K562 (cell line): ENCODE measurements around the gene KPNA4. TPM values are rescaled to one million over a fixed set of nuclear protein-coding genes. Genes with fewer than 3 reads are reported as not detected.

ENCODE experiments used
- CHCHD3 ChIP-seq: fragments of 250-450 bp; sonication (Bioruptor Pico); IDR thresholded peaks from 2 replicates; pipeline ENCODE4 v2.1.2; 2022; ENCODE audit warnings: mild to moderate bottlenecking
- COPS2 ChIP-seq: fragments of 450-650 bp; conservative IDR thresholded peaks from 2 replicates; pipeline ENCODE4 v1.6.1; 2016; ENCODE audit warnings: mild to moderate bottlenecking, moderate library complexity
- MTA1 ChIP-seq: fragments of 450-650 bp; IDR thresholded peaks from 2 replicates; pipeline ENCODE4 v1.6.1; 2017; ENCODE audit warnings: borderline replicate concordance
- POLR3A ChIP-seq: IDR thresholded peaks from 2 replicates; pipeline ENCODE4 v1.6.1; 2011; ENCODE audit warnings: borderline replicate concordance, mild to moderate bottlenecking, moderate library complexity; ENCODE audit not compliant: insufficient read length, insufficient read depth; ENCODE audit errors: extremely low read depth
- RBM25 ChIP-seq: fragments of 200-400 bp; formaldehyde crosslinking; IDR thresholded peaks from 2 replicates; pipeline ENCODE4 v1.6.1; 2018; ENCODE audit warnings: low read length, low read depth, moderate library complexity; ENCODE audit not compliant: severe bottlenecking
- SRSF3 ChIP-seq: fragments of 200-400 bp; formaldehyde crosslinking; IDR thresholded peaks from 2 replicates; pipeline ENCODE4 v1.6.1; 2016; ENCODE audit warnings: mild to moderate bottlenecking, low read length, moderate library complexity; ENCODE audit not compliant: insufficient read depth
- TGIF2 ChIP-seq: sonication (generic); formaldehyde crosslinking; IDR thresholded peaks from 2 replicates; pipeline ENCODE4 v1.8.1; 2022; ENCODE audit warnings: mild to moderate bottlenecking, missing genetic modification reagents, moderate library complexity
- YY1 ChIP-seq, 3 experiments: IDR thresholded peaks; 2 replicates each; pipeline ENCODE4 v1.6.1; 2011; ENCODE audit warnings: low read length in 2 of 3, mild to moderate bottlenecking in 2 of 3, moderate library complexity in 2 of 3, borderline replicate concordance in 1 of 3, control low read depth in 1 of 3, low read depth in 1 of 3; ENCODE audit not compliant: insufficient read depth in 3 of 3, insufficient replicate concordance in 2 of 3, control insufficient read depth in 1 of 3, insufficient read length in 1 of 3; ENCODE audit errors: extremely low read depth in 1 of 3
- ZC3H11A ChIP-seq: IDR thresholded peaks from 2 replicates; pipeline ENCODE4 v1.6.1; 2012; ENCODE audit warnings: low read depth, low read length, improper control_type of control experiment
- ZEB2 ChIP-seq: fragments of 450-650 bp; IDR thresholded peaks from 2 replicates; pipeline ENCODE4 v1.6.1; 2016
- ZNF76 ChIP-seq: fragments of 250-450 bp; sonication (Bioruptor Pico); IDR thresholded peaks from 2 replicates; pipeline ENCODE4 v1.4.0; 2020; ENCODE audit warnings: mild to moderate bottlenecking, moderate library complexity, borderline replicate concordance
- polyA plus RNA-seq, 8 experiments: library from polyadenylated mRNA; depleted of rRNA in 4 of 8; stranded (reverse) in 5 of 8; unstranded in 3 of 8; fragments of >200 nt; fragmentation: Nextera tagmentation in 2 of 8; fragmentation: Illumina TruSeq in 1 of 8; extraction: Ambion mirVana in 2 of 8; extraction: Trizol in 1 of 8; gene quantifications; 2 replicates each; pipeline versions ENCODE4 v1.2.1 to v1.2.3, GENCODE V29; 2011 to 2014; ENCODE audit warnings: inconsistent platforms in 1 of 8, missing spikeins in 1 of 8
- total RNA-seq, 7 experiments: library from RNA; depleted of rRNA in 6 of 7; stranded (reverse); fragments of >200 nt in 6 of 7; fragmentation: Illumina TruSeq in 2 of 7; extraction: Trizol in 2 of 7; gene quantifications; 2 replicates each; pipeline versions ENCODE4 v1.2.1 to v1.2.3, GENCODE V29; 2011 to 2021; ENCODE audit warnings: low replicate concordance in 1 of 7
- TF ChIP-seq, protein P1 (sequence below): fragments of 450-650 bp; IDR thresholded peaks from 2 replicates; pipeline ENCODE4 v1.6.1; 2016; ENCODE audit warnings: missing biosample characterization, missing genetic modification characterization
- TF ChIP-seq, protein P2 (sequence below): fragments of 450-650 bp; formaldehyde crosslinking; IDR thresholded peaks from 2 replicates; pipeline ENCODE4 v1.4.0; 2020; ENCODE audit warnings: mild to moderate bottlenecking, moderate library complexity
- TF ChIP-seq, protein P3 (sequence below): fragments of 250-450 bp; sonication (Bioruptor Pico); IDR thresholded peaks from 2 replicates; pipeline ENCODE4 v1.9.0; 2021; ENCODE audit warnings: mild to moderate bottlenecking
- TF ChIP-seq, protein P4 (sequence below): sonication (generic); formaldehyde crosslinking; IDR thresholded peaks from 2 replicates; pipeline ENCODE4 v1.8.1; 2023; ENCODE audit warnings: mild to moderate bottlenecking, missing genetic modification reagents
- TF ChIP-seq, protein P5 (sequence below): IDR thresholded peaks from 2 replicates; pipeline ENCODE4 v1.6.1; 2011; ENCODE audit not compliant: insufficient read length; ENCODE audit errors: extremely low read depth

The KPNA4 gene
- total and polyA plus RNA-seq, 9 of the 15 experiments (the other 6 are each of a cell fraction or from before 2014, with no cell fraction given), result 13.9 to 66.6 (median 34.5) TPM

DNA sequence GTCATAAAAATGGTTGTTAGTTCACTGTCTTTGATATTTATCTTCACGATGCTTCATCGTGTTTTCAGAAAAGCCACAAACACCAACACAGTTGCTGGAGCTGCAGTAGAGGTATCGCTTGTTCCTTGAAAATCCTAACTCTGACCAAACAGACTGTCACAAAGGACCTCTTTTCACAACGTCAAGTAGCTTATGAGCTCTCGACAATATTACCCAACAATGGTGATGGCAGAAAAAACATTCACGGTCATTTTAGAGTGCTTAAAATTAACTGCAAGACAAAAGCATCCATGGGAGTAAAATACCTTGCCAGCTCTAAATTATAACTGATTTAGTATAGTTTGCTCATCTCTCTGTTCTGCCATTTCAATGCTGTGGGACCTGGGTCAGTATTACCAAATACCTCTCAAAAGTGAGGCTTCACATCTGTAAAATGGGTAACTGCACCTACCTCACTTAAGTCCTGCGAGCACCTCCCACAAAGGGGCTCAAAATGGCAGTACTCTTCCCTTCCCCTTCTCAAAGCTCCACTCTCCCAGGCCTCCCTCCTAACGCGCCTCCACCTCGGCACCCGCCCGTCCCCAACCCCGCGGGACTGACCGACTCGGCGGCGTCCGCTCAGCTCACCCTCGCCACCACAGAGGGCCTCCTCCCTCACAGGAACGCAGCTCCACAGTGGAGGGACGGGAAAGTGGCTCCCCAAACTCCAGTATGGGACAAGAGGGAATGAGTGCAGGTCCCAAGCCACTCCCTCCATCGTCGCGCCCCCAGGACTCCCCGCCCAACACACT is 116.3 kb downstream of the KPNA4 start (continued):
- TF ChIP-seq, protein P1, sequence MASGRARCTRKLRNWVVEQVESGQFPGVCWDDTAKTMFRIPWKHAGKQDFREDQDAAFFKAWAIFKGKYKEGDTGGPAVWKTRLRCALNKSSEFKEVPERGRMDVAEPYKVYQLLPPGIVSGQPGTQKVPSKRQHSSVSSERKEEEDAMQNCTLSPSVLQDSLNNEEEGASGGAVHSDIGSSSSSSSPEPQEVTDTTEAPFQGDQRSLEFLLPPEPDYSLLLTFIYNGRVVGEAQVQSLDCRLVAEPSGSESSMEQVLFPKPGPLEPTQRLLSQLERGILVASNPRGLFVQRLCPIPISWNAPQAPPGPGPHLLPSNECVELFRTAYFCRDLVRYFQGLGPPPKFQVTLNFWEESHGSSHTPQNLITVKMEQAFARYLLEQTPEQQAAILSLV (tag), result 0 out of 2 replicates have a peak, but pooled peaks have one; percentile 12
- peak; percentile 13; the same call in 1 of the 2 replicates for TF ChIP-seq MTA1
- TF ChIP-seq ZC3H11A, result 0 out of 2 replicates have a peak, but pooled peaks have one; percentile 21
- TF ChIP-seq ZNF76 (CRISPR knock-in tag), result 0 out of 2 replicates have a peak, but pooled peaks have one; percentile 17
- TF ChIP-seq COPS2, result no peak
- TF ChIP-seq, protein P2, sequence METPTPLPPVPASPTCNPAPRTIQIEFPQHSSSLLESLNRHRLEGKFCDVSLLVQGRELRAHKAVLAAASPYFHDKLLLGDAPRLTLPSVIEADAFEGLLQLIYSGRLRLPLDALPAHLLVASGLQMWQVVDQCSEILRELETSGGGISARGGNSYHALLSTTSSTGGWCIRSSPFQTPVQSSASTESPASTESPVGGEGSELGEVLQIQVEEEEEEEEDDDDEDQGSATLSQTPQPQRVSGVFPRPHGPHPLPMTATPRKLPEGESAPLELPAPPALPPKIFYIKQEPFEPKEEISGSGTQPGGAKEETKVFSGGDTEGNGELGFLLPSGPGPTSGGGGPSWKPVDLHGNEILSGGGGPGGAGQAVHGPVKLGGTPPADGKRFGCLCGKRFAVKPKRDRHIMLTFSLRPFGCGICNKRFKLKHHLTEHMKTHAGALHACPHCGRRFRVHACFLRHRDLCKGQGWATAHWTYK (CRISPR knock-in tag), result no peak
- TF ChIP-seq, protein P3, sequence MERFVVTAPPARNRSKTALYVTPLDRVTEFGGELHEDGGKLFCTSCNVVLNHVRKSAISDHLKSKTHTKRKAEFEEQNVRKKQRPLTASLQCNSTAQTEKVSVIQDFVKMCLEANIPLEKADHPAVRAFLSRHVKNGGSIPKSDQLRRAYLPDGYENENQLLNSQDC (CRISPR knock-in tag), result no peak
- no peak for TF ChIP-seq SRSF3
- TF ChIP-seq, protein P4, sequence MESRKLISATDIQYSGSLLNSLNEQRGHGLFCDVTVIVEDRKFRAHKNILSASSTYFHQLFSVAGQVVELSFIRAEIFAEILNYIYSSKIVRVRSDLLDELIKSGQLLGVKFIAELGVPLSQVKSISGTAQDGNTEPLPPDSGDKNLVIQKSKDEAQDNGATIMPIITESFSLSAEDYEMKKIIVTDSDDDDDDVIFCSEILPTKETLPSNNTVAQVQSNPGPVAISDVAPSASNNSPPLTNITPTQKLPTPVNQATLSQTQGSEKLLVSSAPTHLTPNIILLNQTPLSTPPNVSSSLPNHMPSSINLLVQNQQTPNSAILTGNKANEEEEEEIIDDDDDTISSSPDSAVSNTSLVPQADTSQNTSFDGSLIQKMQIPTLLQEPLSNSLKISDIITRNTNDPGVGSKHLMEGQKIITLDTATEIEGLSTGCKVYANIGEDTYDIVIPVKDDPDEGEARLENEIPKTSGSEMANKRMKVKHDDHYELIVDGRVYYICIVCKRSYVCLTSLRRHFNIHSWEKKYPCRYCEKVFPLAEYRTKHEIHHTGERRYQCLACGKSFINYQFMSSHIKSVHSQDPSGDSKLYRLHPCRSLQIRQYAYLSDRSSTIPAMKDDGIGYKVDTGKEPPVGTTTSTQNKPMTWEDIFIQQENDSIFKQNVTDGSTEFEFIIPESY, result peak; percentile 22; the same call in 1 of the 2 replicates
- TF ChIP-seq, protein P5, sequence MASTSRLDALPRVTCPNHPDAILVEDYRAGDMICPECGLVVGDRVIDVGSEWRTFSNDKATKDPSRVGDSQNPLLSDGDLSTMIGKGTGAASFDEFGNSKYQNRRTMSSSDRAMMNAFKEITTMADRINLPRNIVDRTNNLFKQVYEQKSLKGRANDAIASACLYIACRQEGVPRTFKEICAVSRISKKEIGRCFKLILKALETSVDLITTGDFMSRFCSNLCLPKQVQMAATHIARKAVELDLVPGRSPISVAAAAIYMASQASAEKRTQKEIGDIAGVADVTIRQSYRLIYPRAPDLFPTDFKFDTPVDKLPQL, result no peak
- TF ChIP-seq RBM25, result peak; percentile 85
- TF ChIP-seq ZEB2, result peak; percentile 19; the same call in 1 of the 2 replicates
- TF ChIP-seq POLR3A, result no peak
- no peak for TF ChIP-seq CHCHD3
- no peak for TF ChIP-seq TGIF2
- peak in 2 of 3 experiments; percentile 64 to 89 for TF ChIP-seq YY1 (IDR thresholded peaks at IDR 0.05; ENCODE audit: borderline replicate concordance in 1 of 3, control insufficient read depth in 1 of 3, extremely low read depth in 1 of 3, insufficient read depth in 3 of 3, insufficient read length in 1 of 3, insufficient replicate concordance in 2 of 3, low read depth in 1 of 3, low read length in 2 of 3)
